B cell (primary cell): ENCODE results near the gene C1orf185. TPM values are rescaled to one million over a fixed set of nuclear protein-coding genes. Genes with fewer than 3 reads are reported as not detected.

ENCODE experiments used
- ATAC-seq: fragments of 200-7000 bp; cut with Tn5 transposase; one replicate; pipeline ENCODE4 v1.10.0; 2021; ENCODE audit warnings: low read depth, mild to moderate bottlenecking, moderate number of reproducible peaks, moderate library complexity
- CTCF ChIA-PET: fragments of 350-600 bp; sonication (Branson Sonifier 250); formaldehyde crosslinking; loops from one replicate; lab custom pipeline; 2021; ENCODE audit warnings: antibody characterized with exemption, inconsistent platforms; lab: Charles Lee
- POLR2A ChIA-PET: fragments of 350-600 bp; sonication (Branson Sonifier 250); formaldehyde crosslinking; loops from one replicate; lab custom pipeline; 2021; ENCODE audit warnings: antibody characterized with exemption; lab: Charles Lee
- DNase-seq: peaks from one replicate; pipeline ENCODE4 v3.0.0; 2013
- H2AFZ ChIP-seq: 2 replicates; pipeline ENCODE4 v1.6.1; 2012; ENCODE audit warnings: mild to moderate bottlenecking, low read depth, low read length; ENCODE audit not compliant: insufficient read depth, poor library complexity, severe bottlenecking
- H3K27ac ChIP-seq, 2 donors: 1 replicate in 1 of 2; 2 replicates in 1 of 2; pipeline ENCODE4 v1.5.1; 2012 to 2013; ENCODE audit warnings: low read length in 2 of 2, mild to moderate bottlenecking in 2 of 2, moderate library complexity in 1 of 2
- H3K27me3 ChIP-seq, 4 experiments: fragments of 200-600 bp in 1 of 4; sonication (generic) in 1 of 4; replicated peaks in 1 of 4; 1 replicate in 2 of 4; 2 replicates in 2 of 4; pipeline versions ENCODE4 v1.6.1 to v1.7.0; 2013 to 2016; ENCODE audit warnings: low read length in 3 of 4, mild to moderate bottlenecking in 2 of 4, mixed read lengths in 1 of 4, moderate library complexity in 1 of 4; ENCODE audit not compliant: insufficient read depth in 4 of 4, control insufficient read depth in 3 of 4; ENCODE audit errors: control extremely low read depth in 1 of 4
- H3K36me3 ChIP-seq, 2 experiments: replicated peaks in 1 of 2; 1 replicate in 1 of 2; 2 replicates in 1 of 2; pipeline versions ENCODE4 v1.6.1 to v1.7.1; 2013; ENCODE audit warnings: low read length in 1 of 2; ENCODE audit not compliant: insufficient read depth in 2 of 2, control insufficient read depth in 1 of 2; ENCODE audit errors: control extremely low read depth in 1 of 2, extremely low read depth in 1 of 2
- H3K4me1 ChIP-seq, 2 donors: fragments of 200-600 bp in 1 of 2; sonication (generic) in 1 of 2; 1 replicate in 1 of 2; 2 replicates in 1 of 2; pipeline versions ENCODE4 v1.5.1 to v1.6.1; 2013 to 2017; ENCODE audit warnings: low read length in 2 of 2; ENCODE audit not compliant: control insufficient read depth in 2 of 2, insufficient read depth in 2 of 2
- H3K4me2 ChIP-seq: replicated peaks from 2 replicates; pipeline ENCODE3; 2012; ENCODE audit warnings: mild to moderate bottlenecking, low read depth, low read length; ENCODE audit not compliant: poor library complexity, severe bottlenecking
- H3K4me3 ChIP-seq, 5 experiments: fragments of 200-600 bp in 1 of 5; sonication (generic) in 1 of 5; 1 replicate in 3 of 5; 2 replicates in 2 of 5; pipeline versions ENCODE4 v1.5.1 to v1.7.0; 2011 to 2016; ENCODE audit warnings: low read length in 4 of 5, mild to moderate bottlenecking in 4 of 5, low read depth in 2 of 5, control low read depth in 1 of 5, moderate library complexity in 1 of 5; ENCODE audit not compliant: insufficient read depth in 1 of 5; ENCODE audit errors: control extremely low read depth in 1 of 5, extremely low read depth in 1 of 5
- H3K79me2 ChIP-seq: fragments of 200-600 bp; sonication (generic); one replicate; pipeline ENCODE4 v1.6.0; 2016; ENCODE audit warnings: low read length; ENCODE audit not compliant: control insufficient read depth, insufficient read depth
- H3K9ac ChIP-seq: fragments of 200-600 bp; sonication (generic); 2 replicates; pipeline ENCODE4 v1.6.1; 2017; ENCODE audit warnings: mild to moderate bottlenecking, low read length, moderate library complexity
- H3K9me3 ChIP-seq, 3 donors: one replicate each; pipeline versions ENCODE4 v1.6.1 to v1.7.1; 2013; ENCODE audit warnings: low read length in 2 of 3; ENCODE audit not compliant: control insufficient read depth in 2 of 3, insufficient read depth in 1 of 3; ENCODE audit errors: control extremely low read depth in 1 of 3
- H4K20me1 ChIP-seq: 2 replicates; pipeline ENCODE4 v1.6.0; 2012; ENCODE audit warnings: mild to moderate bottlenecking, low read length; ENCODE audit not compliant: insufficient read depth, control insufficient read depth, poor library complexity, severe bottlenecking
- H3K27ac Mint-ChIP-seq: one replicate; pipeline ENCODE4 v1.8.0; 2021; ENCODE audit warnings: mixed read lengths
- H3K27me3 Mint-ChIP-seq: one replicate; pipeline ENCODE4 v1.8.0; 2021; ENCODE audit warnings: mixed read lengths
- H3K4me1 Mint-ChIP-seq: one replicate; pipeline ENCODE4 v1.8.0; 2021; ENCODE audit warnings: mixed read lengths
- H3K4me3 Mint-ChIP-seq: one replicate; pipeline ENCODE4 v1.8.0; 2021; ENCODE audit warnings: mixed read lengths
- H3K9me3 Mint-ChIP-seq: one replicate; pipeline ENCODE4 v1.8.0; 2022; ENCODE audit warnings: mixed read lengths; ENCODE audit not compliant: insufficient read depth
- EZH2 ChIP-seq: IDR thresholded peaks from 2 replicates; pipeline ENCODE4 v1.6.1; 2012; ENCODE audit warnings: borderline replicate concordance, low read depth, mild to moderate bottlenecking, moderate library complexity, low read length; ENCODE audit not compliant: insufficient read depth, poor library complexity, severe bottlenecking
- WGBS: methylation state at CpG from one replicate; pipeline ENCODE4 v1.1.5; 2013; ENCODE audit warnings: missing lambda C conversion rate; ENCODE audit not compliant: insufficient coverage; 5-methylcytosine and 5-hydroxymethylcytosine counted together
- intact Hi-C: fragments of 100-400 bp; cut with micrococcal nuclease; formaldehyde crosslinking; loops from one replicate; pipeline ENCODE4 v1.10.0; 2022
- polyA plus RNA-seq: library from polyadenylated mRNA; depleted of rRNA; stranded (reverse); fragments of >200 nt; gene quantifications from 2 replicates; pipeline ENCODE4 v1.2.3, GENCODE V29; 2012
- total RNA-seq, 2 donors: library from RNA; stranded (reverse); fragments of 120-200 nt in 1 of 2; gene quantifications; 1 replicate in 1 of 2; 2 replicates in 1 of 2; pipeline versions ENCODE4 v1.2.3 to v1.2.4, GENCODE V29; 2013 to 2022
- TF ChIP-seq, protein P1 (sequence below): fragments of 200-600 bp; IDR thresholded peaks from one replicate; pipeline ENCODE4 v1.8.0; 2022; ENCODE audit warnings: antibody characterized with exemption, mild to moderate bottlenecking

The C1orf185 gene
- total and polyA plus RNA-seq, 2 donors (not counting 1 experiment from before 2014, with no cell fraction given) = not detected

DNA sequence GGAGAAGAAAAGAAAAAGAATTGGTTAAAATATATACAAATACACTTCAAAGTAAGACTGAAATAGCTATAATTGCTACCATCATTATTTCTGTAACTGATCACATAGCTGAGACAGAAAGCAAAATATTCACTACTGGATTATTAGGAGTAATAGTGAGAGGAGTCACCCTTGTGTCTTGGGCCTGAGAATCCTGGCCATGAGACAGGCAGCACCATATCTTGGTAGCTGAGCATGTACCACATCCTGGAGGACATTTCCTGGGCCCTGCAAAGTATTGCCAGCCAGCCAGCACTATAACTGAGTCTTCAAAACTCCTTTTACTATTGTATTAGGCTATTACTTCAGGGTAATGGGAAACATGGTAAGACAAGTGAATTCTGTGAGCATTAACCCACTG lies 63.5 kb downstream of the C1orf185 start:
- no peaks in the 10 kb centered on the region for H3K27me3 ChIP-seq
- ChIA-PET POLR2A (no interaction called here), CTCF (no interaction called here)
- Mint-ChIP-seq H3K27ac (no peak overlapping the region), H3K4me1 (no peaks in the 10 kb centered on the region), H3K27me3 (no peaks in the 10 kb centered on the region), H3K9me3 (no peaks in the 10 kb centered on the region), H3K4me3 (no peak overlapping the region)
- H3K4me3 ChIP-seq = no peak overlapping the region
- H3K79me2 ChIP-seq = no peaks in the 10 kb centered on the region
- no peaks in the 10 kb centered on the region for H3K4me1 ChIP-seq
- H3K9me3 ChIP-seq = no peaks in the 10 kb centered on the region
- H3K36me3 ChIP-seq = no peaks in the 10 kb centered on the region
- TF ChIP-seq, protein P1, sequence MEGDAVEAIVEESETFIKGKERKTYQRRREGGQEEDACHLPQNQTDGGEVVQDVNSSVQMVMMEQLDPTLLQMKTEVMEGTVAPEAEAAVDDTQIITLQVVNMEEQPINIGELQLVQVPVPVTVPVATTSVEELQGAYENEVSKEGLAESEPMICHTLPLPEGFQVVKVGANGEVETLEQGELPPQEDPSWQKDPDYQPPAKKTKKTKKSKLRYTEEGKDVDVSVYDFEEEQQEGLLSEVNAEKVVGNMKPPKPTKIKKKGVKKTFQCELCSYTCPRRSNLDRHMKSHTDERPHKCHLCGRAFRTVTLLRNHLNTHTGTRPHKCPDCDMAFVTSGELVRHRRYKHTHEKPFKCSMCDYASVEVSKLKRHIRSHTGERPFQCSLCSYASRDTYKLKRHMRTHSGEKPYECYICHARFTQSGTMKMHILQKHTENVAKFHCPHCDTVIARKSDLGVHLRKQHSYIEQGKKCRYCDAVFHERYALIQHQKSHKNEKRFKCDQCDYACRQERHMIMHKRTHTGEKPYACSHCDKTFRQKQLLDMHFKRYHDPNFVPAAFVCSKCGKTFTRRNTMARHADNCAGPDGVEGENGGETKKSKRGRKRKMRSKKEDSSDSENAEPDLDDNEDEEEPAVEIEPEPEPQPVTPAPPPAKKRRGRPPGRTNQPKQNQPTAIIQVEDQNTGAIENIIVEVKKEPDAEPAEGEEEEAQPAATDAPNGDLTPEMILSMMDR = no peak
- TF ChIP-seq EZH2 = no peak
- ATAC-seq = no peak
- no peak for DNase-seq
- H3K4me2 ChIP-seq = no peak overlapping the region
- H2AFZ ChIP-seq = no peak overlapping the region
- H3K9ac ChIP-seq = no peak overlapping the region
- intact Hi-C loops = no loop called here
- no peak overlapping the region for H3K27ac ChIP-seq
- no peaks in the 10 kb centered on the region for H4K20me1 ChIP-seq

DNA sequence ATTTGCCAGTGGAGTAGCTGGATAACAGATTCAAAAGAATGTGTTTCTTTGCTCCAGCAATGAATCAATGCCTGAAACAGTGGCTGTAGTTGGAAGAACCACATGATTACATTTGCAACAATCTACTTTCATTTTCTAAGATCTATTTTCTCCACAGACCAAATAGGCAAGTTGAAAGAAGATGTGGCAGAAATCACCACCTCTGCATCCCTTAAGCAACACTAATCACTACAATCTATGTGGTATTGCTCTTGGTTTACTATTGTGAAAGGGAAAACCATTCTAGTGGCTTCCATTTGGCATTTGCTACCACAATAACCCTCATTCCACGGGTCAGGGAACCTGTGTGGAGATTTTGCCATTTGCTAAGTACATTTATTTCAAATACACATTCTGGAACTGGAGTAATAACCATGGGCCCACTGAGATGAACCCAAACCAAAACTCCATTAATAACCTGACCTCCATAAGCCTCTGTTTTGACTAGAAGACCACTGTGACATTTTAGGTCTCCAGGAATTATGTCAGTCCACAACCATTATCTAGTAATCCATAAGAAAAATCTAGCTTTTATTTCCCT lies 66.3 kb downstream of the C1orf185 start:
- intact Hi-C loops = no loop called here
- no peak overlapping the region for H3K4me3 ChIP-seq
- H3K27ac ChIP-seq = no peak overlapping the region
- H3K9ac ChIP-seq = no peak overlapping the region
- no peak overlapping the region for H3K4me3 Mint-ChIP-seq
- no peaks in the 10 kb centered on the region for H3K4me1 ChIP-seq
- no peaks in the 10 kb centered on the region for H3K27me3 ChIP-seq
- H3K9me3 ChIP-seq = no peaks in the 10 kb centered on the region
- ChIA-PET CTCF (interaction anchor here (1.0 to 2.3 kb wide), 2 partner anchors 21 to 24 kb away, joined by 3 to 10 read pairs; no protein-coding TSS in a partner anchor), POLR2A (no interaction called here)
- WGBS = no CpG with 5 or more reads among the region's 1 CpG
- H2AFZ ChIP-seq = no peak overlapping the region
- no peaks in the 10 kb centered on the region for H3K36me3 ChIP-seq
- no peaks in the 10 kb centered on the region for H3K79me2 ChIP-seq
- H3K4me2 ChIP-seq = no peak overlapping the region
- H3K9me3 Mint-ChIP-seq = no peaks in the 10 kb centered on the region
- H4K20me1 ChIP-seq = no peaks in the 10 kb centered on the region
- DNase-seq (no peak), ATAC-seq (no peak)
- TF ChIP-seq, protein P1 = no peak
- no peak for TF ChIP-seq EZH2
- H3K4me1 Mint-ChIP-seq = peaks cover 2% of the 10 kb centered on the region
- no peak overlapping the region for H3K27ac Mint-ChIP-seq
- peaks cover 8% of the 10 kb centered on the region for H3K27me3 Mint-ChIP-seq
